NCI-H446 (cell line): ENCODE measurements around the gene SLC17A5.
A peak's percentile ranks its signal among the peaks of the same experiment; 100 is the strongest.
"Not testable (repeated sequence)": the region's sequence is repeated elsewhere in the genome, so short reads cannot be mapped to it uniquely, and the experiment has no call there.

ENCODE experiments used
- DNase-seq, 2 experiments: peaks; one replicate each; lab custom pipeline; 2025; lab: John Stamatoyannopoulos, UW

The SLC17A5 gene

DNA sequence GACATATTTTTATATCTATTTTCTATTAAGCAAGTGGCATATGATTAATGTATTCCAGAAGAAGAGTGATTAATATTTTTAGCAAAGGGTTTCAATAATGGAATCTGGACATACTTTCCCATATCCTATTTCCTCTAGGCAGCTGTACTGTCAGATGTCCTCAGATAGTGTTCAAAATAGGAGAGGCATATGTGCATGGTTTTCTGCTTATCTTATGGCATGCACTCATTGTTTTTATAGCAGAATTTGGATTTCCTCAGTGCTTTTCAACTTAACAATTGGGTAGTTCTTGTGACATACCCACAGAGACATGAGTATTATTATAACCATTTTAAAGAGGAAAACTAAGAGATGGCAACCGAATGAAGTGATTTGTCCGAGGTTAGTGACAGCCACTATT, 12.6 kb upstream of the SLC17A5 start:
- DNase-seq, result no peak

DNA sequence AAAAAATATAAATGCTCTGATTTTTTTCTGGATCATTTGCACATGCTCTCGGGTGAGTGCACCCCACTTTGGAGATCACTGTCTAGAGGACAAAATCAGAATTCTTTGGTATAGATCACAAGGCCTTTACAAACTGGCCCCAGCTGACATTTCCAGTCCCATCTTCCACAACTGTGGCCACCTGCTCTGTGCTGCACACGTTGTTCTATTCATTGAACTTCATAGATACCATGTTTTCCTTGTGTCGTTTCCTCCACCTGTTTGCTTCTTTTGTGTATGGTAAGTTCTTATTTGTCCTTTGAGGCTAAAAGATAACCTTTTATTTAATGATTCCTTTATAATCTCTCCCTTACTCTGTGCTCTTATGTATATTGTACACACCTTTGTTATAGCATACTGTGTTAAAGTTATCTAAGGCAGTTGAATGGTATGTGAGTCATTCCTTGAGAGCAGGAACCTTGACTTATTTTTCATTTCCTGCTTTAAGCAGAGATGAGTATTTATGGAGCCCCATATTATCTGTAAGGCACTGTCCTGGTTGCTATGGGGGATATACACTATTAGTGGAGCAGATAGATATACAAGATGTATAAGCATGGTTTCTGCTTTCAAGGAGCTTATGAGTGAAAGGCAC, 12.0 kb upstream of the SLC17A5 start:
- no peak for DNase-seq

DNA sequence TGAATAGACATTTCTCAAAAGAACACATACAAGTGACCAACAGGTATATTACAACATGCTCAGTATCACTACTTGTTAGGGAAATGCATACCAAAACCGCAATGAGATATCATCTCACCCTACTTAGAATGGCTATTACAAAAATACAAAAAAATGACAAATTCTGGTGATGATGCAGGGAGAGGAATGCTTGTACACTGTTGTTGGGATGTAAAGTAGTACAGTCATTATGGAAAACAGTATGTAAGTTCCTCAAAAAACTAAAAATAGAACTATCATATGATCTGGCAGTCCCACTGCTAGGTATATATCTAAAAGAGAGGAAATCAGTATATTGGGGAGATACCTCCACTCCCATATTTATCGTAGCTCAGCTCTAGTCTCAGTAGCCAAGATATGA, 10.9 kb upstream of the SLC17A5 start:
- DNase-seq, result no peak

DNA sequence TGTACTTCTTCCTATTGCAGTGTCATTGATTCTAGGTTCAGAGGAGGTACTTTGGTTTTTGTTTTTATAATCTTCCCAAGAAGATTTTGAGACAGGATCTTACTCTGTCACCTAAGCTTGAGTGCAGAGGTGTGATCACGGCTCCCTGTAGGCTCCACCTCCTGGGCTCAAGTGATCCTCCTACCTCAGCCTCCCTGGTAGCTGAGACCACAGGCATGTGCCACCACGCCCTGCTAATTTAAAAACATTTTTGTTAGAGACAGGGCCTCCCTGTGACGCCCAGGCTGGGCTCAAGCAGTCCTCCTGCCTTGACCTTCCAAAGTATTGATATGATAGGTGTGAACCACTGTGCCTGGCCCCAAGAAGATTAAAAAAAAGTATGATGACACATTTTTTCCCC, 3.4 kb upstream of the SLC17A5 start:
- no peak for DNase-seq

- no peak for DNase-seq
These were observed 2.8 kb upstream of the SLC17A5 start for GRCh38 chr6:73656531-73657145.

- no peak for DNase-seq
These were observed 1.6 kb upstream of the SLC17A5 start for GRCh38 chr6:73655341-73655917.

DNA sequence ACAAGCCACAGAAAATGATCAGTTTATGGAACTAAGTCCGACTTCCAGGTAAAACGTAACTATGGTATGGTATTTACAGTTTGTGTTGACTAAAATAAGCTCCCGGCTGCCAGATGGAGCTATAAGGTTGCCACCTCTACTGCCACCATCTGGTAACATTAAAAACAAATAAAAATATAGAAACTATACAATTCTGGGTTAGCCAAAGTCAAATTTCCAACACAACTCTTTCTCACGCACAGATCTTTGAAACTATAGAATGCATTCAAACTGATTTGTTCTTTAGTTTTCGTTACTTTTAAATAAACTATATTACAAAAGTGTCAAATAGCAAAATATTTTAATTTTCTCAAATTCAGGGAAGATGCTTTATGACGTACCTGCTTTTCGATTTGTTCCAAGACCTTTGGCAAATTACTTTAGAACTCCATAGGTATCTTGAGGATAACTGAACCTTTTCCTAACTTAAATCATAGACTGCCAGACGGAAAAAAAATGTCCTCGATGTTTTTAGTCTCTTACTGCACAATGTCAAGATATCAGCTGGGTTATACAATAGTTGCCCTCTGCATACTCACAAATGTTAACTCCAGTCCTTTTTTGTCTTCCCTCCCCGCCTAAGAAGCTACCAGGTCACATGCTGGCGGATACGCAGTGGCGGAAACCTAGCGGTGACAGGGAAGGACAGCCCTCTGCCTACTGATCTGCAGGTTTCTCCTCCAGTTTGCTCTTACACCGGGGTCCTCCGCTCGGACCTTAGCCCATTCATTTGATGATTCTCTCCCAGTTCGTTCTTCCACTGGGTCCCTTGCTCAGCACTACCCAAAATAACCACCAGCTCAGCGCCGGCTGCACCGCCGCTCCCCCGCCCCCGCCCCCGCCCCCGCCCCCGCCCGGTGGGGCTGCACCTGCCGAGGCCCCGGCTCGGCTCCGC, 888 bp downstream of the SLC17A5 start:
- DNase-seq, result peak; percentile 4 to 5

- no peak for DNase-seq
These were observed 4.0 kb downstream of the SLC17A5 start for GRCh38 chr6:73649783-73650182.

DNA sequence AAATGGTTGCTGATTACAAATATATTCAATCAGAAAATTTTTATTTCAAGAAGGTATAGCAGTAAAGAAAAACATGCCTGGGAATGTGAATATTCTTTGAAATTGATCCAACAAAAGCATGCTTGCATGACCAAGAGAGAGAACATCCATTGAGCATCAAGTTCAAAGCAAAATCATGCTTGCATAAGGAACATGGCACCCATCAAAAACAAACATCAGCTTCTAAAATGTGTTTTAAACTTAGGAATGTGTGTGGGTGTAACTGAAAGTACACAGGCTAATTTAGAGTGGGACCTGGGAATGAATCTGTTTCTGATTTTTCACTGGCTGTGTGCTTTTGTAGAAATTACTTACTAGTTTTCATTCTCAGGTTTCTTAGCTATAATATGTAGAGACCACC, 5.6 kb downstream of the SLC17A5 start:
- no peak for DNase-seq

GRCh38 chr6:73644941-73645591, 8.7 kb downstream of the SLC17A5 start:
- DNase-seq, result no peak

DNA sequence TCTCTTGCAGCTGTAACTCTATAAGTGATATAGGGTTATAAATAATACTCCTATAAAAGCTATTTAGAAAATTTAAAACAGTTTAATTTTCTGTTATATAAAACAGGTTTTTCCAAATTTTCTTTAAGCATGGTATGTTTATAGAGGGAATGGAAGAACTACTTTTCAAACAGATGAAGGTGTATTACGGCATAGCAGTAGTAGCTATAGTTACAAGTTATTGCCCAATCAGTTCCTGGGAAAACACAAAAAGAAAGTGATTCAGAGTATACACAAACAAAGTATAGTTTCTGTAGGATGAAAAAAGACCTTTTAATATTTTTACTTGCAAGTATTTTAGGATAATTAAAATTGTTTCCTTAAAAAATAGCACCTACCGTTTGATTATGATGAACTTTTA, 9.8 kb downstream of the SLC17A5 start:
- DNase-seq, result no peak

DNA sequence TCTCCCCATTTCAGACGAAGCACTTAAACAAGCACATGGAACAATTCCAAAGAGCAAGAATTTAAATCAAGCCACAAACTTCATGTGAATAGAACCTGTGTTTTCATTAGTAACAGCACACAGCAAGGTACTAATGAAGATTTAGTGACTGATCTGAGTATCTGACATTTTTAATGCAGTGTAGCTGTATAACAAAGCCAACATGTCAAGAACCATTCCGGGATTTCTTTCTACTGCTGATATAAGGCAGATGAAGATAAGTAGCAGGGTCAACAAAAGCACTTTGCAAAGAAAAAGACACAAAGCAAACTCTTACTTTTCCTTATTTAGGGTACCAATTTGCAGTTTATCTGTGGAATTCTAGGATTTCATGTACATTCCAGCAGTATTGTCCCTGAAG, 11.3 kb downstream of the SLC17A5 start:
- DNase-seq, result no peak

- DNase-seq, result no peak
These were observed 13.5 kb downstream of the SLC17A5 start for GRCh38 chr6:73640179-73640750.

DNA sequence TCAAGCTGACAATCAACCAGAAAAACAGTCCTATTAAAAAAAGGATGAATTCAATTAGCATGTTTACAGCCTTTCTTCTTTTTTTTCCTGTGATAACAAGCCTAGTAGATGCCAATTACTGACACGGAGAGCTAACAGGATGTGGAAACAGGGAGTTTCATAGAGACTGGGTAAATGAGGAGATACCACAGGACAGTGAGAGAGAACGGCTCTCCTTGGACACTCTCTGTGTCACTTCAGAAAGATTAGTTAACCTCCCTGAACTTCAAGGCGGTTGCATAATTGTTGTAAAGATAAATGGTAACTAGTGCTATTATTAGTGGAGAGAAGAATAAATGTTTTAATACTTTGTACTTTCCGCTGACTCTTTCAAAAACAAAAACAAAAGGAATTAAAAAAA, 14.8 kb downstream of the SLC17A5 start:
- no peak for DNase-seq

GRCh38 chr6:73637404-73637803, 16.4 kb downstream of the SLC17A5 start:
- DNase-seq, result no peak

DNA sequence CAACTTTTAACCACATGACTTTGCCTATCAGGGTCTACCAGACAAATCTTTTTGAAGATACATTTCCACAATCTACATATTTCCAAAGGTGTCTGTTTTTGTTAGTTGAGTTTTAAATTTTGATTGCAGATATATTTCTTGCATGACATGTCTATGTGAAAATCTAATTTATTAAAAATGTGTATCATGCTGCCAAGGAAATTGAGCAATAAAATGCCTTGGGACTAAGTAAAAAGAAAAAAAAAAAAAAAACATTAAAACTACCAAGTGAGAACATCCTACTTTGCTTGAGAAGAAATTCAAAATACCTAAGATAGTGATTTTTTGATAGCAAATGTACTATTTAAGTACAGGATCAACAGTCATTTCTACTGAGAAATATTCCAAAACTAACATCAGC, 17.7 kb downstream of the SLC17A5 start:
- DNase-seq, result no peak

DNA sequence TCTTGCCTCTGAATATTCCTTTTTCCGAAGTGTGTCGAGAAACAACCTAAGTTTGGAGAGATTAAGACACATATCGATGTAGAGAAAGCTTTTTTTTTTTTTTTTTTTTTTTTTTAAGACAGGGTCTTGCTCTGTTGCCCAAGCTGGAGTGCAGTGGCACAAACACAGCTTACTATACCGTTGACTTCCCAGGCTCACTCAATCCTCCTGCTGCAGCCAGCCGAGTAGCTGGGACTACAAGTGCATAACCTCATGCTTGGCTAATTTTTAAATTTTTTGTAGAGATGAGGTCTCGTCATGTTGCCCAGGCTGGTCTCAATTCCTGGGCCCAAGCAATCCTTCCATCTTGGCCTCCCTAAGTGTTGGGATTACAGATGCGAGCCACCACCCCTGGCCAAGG, 21.4 kb downstream of the SLC17A5 start:
- no peak for DNase-seq

DNA sequence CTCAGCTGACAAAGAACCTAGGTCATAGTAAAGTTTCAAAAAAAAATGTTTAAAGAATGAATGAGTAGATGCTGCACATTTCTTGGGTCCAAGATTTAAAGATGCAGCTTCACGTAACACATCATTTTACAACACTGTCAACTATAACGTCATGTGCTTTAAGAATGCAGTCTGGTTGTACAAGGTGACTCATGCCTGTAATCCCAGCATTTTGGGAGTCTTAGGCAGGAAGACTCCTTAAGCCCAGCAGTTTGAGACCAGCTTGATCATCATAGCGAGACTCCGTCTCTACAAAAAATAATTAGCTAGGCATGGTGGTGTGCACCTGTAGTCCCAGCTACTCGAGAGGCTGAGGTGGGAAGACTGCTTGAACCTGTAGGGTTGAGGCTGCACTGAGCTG, 21.9 kb downstream of the SLC17A5 start:
- DNase-seq, result no peak

DNA sequence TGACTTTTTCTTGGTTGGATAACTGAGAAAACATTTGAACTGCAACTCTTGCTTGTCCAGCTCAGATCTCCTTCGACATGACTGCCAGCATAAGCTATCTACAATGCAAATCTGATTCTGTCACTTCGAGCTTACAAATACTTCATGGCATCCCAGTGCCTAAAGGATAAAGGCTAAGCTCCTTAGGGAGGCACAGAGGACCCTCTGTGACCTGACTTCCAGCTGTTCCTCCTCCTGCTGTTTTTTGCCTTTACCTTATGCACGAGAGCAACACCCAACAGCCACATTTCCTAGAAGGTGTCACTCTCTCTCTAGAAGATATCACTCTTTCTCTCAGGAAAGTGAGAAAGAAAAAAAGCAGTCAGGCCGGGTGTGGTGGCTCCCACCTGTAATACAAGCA, 23.4 kb downstream of the SLC17A5 start:
- no peak for DNase-seq

GRCh38 chr6:73624896-73625295, 28.9 kb downstream of the SLC17A5 start:
- no peak for DNase-seq

DNA sequence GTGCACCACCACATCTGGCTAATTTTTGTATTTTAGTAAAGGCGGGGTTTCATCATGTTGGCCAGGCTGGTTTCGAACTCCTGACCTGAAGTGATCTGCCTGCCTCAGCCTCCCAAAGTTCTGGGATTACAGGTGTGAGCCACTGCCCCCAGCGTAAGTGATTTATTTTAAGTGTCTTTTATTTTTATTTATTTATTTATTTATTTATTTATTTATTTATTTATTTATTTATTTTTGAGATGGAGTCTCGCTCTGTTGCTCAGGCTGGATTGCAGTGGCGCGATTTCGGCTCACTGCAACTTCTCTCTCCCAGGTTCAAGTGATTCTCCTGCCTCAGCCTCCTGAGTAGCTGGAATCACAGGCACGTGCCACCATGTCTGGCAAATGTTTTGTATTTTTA, 30.3 kb downstream of the SLC17A5 start:
- DNase-seq, result not testable (repeated sequence)

DNA sequence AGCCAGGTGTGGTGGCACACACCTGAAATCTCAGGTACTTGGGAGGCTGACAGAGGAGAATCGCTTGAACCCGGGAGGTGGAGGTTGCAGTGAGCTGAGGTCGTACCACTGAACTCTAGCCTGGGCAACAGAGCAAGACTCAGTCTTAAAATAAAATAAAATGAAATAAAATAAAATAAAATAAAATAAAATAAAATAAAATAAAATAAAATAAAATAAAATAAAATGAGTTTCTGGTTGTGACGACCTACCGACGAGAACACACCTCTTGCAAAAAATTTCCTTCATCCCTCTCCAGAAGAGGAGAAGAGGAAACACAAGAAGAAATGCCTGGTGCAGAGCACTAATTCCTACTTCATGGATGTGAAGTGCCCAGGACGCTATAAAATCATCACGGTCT, 35.7 kb downstream of the SLC17A5 start:
- DNase-seq, result not testable (repeated sequence)
